ENCODE measurements around the gene DAP.

GRCh38 chr5:10652151-10652550, 108.9 kb downstream of the DAP start:
- TF ChIP-seq POLR2AphosphoS5 (IDR thresholded peaks at IDR 0.05; ENCODE audit: low read depth) (no peak), EZH2phosphoT487 (IDR thresholded peaks at IDR 0.05; ENCODE audit: unreplicated experiment) (no peak), JUNB (IDR thresholded peaks at IDR 0.05; ENCODE audit: unreplicated experiment) (no peak), EZH2 (IDR thresholded peaks at IDR 0.05; ENCODE audit: low read depth, unreplicated experiment) (no peak), ZNF114 (CRISPR knock-in tag; IDR thresholded peaks at IDR 0.05) (no peak)
- TF ChIP-seq, protein P1, sequence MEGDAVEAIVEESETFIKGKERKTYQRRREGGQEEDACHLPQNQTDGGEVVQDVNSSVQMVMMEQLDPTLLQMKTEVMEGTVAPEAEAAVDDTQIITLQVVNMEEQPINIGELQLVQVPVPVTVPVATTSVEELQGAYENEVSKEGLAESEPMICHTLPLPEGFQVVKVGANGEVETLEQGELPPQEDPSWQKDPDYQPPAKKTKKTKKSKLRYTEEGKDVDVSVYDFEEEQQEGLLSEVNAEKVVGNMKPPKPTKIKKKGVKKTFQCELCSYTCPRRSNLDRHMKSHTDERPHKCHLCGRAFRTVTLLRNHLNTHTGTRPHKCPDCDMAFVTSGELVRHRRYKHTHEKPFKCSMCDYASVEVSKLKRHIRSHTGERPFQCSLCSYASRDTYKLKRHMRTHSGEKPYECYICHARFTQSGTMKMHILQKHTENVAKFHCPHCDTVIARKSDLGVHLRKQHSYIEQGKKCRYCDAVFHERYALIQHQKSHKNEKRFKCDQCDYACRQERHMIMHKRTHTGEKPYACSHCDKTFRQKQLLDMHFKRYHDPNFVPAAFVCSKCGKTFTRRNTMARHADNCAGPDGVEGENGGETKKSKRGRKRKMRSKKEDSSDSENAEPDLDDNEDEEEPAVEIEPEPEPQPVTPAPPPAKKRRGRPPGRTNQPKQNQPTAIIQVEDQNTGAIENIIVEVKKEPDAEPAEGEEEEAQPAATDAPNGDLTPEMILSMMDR (conservative IDR thresholded peaks at IDR 0.05; ENCODE audit: low read depth in 2 of 2): 0 out of 4 replicates have a peak, but pooled peaks of 1 of the 2 experiments have one; percentile 6
- TF ChIP-seq, protein P2, sequence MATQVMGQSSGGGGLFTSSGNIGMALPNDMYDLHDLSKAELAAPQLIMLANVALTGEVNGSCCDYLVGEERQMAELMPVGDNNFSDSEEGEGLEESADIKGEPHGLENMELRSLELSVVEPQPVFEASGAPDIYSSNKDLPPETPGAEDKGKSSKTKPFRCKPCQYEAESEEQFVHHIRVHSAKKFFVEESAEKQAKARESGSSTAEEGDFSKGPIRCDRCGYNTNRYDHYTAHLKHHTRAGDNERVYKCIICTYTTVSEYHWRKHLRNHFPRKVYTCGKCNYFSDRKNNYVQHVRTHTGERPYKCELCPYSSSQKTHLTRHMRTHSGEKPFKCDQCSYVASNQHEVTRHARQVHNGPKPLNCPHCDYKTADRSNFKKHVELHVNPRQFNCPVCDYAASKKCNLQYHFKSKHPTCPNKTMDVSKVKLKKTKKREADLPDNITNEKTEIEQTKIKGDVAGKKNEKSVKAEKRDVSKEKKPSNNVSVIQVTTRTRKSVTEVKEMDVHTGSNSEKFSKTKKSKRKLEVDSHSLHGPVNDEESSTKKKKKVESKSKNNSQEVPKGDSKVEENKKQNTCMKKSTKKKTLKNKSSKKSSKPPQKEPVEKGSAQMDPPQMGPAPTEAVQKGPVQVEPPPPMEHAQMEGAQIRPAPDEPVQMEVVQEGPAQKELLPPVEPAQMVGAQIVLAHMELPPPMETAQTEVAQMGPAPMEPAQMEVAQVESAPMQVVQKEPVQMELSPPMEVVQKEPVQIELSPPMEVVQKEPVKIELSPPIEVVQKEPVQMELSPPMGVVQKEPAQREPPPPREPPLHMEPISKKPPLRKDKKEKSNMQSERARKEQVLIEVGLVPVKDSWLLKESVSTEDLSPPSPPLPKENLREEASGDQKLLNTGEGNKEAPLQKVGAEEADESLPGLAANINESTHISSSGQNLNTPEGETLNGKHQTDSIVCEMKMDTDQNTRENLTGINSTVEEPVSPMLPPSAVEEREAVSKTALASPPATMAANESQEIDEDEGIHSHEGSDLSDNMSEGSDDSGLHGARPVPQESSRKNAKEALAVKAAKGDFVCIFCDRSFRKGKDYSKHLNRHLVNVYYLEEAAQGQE (IDR thresholded peaks at IDR 0.05; ENCODE audit: unreplicated experiment): no peak
